GM18951 (cell line): Measurements from ENCODE around the gene NPFF.
A peak's percentile ranks its signal among the peaks of the same experiment; 100 is the strongest.

ENCODE experiments used
- POLR2A ChIP-seq: IDR thresholded peaks from 4 replicates; pipeline ENCODE4 v1.6.1; 2011; ENCODE audit warnings: mild to moderate bottlenecking; ENCODE audit not compliant: insufficient read length, insufficient read depth; ENCODE audit errors: extremely low read depth
- in situ Hi-C: fragments of 300-500 bp; cut with MboI; formaldehyde crosslinking; loops from one replicate; pipeline ENCODE4 v1.12.0; 2022; ENCODE audit warnings: low sequenced_read_pairs, mixed read lengths, inconsistent platforms; ENCODE audit not compliant: unreplicated experiment

Gene NPFF

DNA sequence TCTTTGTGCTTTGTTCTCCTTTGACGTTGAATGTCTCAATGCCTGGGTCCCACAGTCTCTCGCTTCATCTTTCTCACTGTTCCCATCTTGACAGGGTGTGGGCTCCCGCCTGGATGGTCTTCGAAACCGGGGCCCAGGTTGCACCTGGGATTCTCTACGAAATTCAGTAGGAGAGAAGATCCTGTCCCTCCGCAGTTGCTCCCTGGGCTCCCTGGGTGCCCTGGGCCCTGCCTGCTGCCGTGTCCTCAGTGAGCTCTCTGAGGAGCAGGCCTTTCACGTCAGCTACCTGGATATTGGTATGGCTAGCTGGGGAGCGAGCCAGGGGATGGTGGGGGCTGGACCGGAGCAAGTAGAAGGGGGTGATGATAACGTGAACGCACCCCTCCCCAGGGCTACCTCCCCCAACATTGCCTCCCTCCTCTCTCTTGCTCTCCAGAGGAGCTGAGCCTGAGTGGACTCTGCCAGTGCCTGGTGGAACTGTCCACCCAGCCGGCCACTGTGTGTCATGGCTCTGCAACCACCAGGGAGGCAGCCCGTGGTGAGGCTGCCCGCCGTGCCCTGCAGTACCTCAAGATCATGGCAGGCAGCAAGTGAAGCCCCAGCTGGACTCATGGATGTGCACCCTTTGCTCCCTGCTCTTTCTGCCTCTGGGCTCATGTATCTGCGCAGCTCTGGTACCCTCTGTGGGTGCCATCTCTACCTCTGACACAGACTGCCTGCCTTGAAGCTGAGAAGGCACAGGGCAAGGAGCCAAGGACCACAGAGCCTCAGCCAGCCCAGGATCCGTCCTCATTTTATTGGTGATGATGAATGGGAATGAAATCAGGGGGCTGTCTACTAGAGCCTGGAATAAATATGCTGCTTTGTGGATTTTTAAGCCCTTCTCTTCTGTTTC lies 1.5 kb downstream of the NPFF start:
- in situ Hi-C loops, result no loop called here
- no peak for TF ChIP-seq POLR2A

DNA sequence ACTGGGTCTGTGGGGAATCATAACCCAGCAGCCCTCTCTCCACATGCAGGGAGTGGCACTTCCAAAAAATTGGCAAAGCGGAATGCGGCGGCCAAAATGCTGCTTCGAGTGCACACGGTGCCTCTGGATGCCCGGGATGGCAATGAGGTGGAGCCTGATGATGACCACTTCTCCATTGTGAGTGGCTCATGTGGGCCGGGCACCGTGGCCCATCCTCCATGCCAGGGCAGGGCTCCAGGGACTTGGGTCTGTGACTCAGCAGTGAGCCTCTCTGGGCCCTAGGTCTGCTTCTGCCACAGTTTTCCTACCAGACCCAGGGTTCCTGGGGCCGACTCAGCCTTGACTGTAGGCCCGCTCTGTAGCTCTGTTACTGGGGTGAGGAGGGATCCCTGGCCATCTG lies 2.2 kb downstream of the NPFF start:
- in situ Hi-C loops, result no loop called here

DNA sequence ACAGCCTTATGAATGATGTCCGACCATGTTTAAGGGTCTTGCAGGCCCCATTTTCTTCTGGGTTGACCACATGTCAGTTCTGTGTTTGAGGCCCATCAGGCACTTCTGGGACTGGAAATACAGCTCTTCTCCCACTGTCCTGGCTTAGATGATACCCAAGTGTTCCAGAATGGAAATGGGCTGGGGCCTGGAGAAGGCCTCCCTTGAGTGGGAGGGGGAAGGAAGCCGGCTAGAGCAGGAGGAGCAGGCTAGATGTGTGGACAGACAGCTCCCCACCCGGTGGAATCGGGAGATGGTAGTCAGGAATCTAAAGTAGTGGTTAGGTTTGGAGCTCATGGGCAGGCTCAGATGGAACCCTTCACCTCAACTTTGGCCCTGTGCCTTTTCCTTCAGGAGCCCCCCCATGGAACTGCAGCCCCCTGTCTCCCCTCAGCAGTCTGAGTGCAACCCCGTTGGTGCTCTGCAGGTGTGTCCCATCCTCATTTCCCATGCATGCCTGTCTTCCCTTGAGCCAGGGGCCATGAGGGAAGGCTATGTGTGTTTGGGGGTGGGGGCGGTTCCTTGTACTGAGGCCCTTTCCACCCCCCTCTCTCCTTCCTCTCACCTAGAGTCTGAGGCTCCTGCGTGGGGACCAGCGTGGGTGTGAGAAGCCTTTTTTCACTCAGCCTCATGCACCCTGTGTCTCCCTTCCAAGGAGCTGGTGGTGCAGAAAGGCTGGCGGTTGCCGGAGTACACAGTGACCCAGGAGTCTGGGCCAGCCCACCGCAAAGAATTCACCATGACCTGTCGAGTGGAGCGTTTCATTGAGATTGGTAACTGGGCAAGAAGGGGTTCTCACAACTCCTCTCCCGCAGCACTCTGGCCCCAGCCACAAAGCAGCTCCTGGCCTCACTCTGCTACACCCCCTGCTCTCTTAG lies 3.0 kb downstream of the NPFF start:
- TF ChIP-seq POLR2A, result no peak
- in situ Hi-C loops, result no loop called here

More for the DNA sequence above, 2.2 kb downstream of the NPFF start:
- no peak for TF ChIP-seq POLR2A

DNA sequence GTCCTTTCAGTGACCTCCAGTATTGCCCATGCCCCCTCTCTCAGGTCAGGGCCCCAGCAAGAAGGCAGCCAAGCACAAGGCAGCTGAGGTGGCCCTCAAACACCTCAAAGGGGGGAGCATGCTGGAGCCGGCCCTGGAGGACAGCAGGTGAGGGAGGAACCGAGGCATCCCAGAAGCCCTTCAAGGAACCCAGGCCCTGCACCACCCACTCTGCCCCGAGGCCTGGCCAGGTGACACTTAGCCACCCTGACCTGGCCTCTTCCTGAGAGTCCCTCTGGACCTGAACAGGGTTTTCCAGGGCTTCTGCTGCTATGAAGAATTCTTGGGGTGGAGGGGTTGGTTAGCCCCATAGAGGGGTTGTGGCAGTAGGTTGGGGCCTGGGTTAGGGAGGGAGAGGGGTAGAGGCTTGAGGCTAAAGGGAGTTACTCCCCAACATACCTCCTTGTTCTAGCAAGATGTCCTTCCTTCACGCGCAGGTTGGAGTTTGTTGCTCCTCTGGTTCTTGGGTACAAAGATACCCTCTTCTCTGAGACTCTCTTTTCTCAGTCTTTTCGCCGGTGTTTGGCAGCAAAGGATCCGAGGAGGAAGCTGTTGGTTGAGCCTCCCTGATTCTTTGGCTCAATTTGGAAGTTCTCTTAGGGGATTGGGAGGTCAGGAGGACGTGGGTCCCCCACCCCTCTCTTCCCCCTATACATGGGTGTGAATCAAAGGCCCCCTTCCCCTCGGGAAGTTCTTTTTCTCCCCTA lies 4.1 kb downstream of the NPFF start:
- TF ChIP-seq POLR2A, result no peak

DNA sequence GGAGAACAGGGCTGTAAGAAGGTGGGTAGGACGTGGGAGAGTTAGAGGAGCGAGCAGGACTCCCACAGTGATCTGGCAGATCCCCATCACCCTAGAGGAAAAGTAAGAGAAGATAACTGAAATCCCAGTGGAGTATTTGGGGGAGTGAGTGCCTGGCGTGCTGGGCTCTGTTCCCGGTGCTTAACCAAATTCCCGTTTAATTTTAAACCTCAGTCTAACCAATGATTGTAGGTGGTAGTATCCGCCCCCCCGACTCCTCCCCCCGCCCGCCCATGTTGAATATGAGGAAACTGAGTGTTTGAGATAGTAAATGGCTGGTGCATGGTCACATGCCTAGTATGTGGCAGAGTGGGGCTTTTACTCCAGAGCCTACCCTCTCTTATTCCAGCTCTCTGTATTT lies 5.0 kb downstream of the NPFF start:
- in situ Hi-C loops, result no loop called here
- no peak for TF ChIP-seq POLR2A

More for the DNA sequence above, 4.1 kb downstream of the NPFF start:
- in situ Hi-C loops, result no loop called here

DNA sequence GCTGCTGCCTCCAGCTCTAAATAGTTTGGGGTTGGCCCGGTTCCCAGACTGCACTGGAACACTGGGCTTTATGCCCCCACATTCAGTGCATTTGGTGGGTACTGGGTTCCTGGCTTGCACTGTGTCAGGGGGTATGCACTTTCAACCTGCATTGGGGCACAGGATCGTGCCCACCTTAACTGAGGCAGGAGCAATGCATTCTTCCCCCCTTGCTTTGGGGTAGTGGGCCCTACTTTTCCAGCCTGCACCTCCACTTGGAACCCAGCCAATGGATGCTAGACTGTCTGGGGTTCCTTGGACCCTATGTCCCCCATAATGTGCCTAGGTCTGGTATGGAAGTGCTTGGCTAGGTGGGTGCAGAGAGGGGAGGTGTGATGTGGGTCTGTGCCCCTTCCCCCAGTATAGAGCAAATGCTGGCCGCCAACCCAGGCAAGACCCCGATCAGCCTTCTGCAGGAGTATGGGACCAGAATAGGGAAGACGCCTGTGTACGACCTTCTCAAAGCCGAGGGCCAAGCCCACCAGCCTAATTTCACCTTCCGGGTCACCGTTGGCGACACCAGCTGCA lies 5.6 kb downstream of the NPFF start:
- in situ Hi-C loops, result no loop called here
- TF ChIP-seq POLR2A, result no peak

DNA sequence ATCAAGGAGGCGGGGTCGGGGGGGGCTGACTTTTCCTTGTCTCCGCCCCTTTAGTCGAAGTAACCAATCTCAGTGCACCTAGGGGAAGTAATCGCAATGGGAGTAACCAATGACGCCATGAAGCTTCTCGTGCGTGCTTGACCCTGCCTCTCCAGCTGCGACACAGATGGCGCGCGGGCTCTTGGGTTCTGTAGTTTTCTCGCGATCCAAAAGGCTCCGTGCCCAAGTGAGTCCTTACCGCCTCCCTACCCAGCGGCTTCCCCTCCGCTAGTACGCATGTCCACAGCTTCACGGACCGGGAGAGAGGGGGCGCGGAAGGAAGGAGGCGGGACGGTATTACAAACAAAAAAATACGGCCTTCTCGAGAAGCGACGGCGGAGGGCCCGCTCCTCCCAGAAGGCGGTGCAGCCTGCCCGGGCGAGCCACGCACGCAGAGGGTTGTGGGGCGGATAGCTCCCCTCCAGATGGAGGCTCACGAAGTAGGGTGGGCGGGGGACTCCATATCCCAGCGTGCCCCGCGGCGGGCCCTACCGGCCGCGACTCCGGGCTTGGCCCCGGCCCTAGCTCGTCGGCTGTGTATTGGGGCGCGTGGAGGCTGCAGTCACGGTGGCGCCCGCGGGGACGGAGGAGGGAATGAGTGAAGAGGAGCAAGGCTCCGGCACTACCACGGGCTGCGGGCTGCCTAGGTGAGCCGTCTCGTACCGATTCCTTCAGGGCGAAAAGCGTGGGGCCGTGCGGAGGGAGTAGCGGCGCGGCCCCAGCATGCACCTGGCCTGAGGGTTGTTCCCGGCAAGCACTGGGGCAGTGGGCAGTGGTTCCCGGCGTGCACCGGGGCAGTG lies 6.3 kb downstream of the NPFF start, which contains the start of gene TARBP2:
Gene TARBP2 (plus strand): TSS at position 508 of the 839 bp plus-strand sequence. CDS start 126 bp downstream, at position 634.
- in situ Hi-C loops, result no loop called here
- peak; percentile 88 for TF ChIP-seq POLR2A

DNA sequence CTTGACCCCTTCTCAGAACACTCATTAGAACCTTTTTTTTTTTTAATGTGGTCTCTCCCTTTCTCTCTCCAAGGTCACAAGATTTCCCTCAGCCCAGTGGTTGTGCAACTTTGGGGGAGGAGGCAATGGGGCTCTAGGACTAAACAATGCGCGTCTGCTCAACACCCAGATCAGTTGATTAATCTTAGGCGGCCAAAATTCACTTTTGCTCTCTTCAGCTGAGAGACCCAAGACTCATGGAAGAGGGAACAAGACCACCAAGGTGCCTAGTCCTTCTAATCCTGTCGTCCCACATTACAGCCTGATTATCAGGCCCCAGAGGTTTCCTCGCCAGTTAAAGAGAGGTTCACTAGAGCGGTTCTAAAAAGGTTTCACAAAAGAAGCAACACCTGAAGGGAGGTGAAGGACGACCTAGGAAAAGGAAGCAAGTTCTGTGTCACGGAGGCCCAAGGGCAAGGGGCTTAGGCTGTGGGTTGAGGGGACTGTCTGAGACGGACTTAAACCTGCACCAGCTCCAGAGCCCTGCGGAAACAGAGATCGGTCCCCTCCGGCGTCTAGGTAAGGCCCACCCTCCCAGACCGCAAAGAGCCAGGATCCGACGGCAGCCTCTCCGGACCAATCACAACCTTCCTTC lies 7.0 kb downstream of the NPFF start:
- TF ChIP-seq POLR2A, result peak; percentile 75
- in situ Hi-C loops, result no loop called here

DNA sequence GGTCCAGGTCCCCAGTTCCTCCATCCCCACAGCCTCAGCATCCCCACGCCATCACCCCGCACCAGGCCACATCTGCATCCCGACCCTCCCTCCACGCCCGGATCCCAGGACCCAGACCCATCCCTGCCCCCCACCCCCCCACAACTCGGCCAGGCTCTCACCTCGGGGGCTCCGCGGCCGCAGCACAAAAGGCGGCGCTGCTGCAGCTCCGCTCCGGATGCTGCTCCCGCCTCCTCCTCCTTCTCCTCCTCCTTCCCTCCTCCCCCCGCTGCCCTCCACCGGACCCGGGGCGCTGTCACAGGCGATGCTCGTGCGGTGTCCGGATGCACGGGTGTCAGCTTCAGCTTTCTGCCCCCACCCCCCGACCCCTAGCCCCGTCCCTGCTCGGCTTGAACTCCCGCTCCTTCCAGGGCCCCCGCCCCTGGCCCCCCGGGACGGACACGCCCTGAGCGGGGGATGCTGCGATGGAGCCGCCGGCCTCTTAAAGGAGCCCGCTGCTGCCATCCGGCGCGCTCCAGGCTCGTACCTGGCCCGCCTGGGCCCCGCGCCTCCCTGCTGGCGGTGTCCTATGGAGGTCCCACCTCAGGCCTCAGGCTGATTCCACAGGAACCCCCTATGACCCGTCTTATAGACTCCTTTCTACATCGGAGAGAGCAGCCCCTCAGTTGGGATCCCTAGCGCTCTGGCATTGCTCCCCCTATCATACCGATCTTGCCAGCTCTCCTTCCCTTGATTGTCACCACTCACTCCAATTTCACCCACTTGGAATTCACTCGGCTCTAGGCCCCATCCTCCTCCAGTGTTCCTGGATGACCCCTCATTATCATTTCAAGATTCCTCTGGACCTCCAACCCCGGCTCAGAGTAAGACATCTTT lies 7.8 kb downstream of the NPFF start, which contains the start of gene MAP3K12:
Gene MAP3K12 (minus strand): TSS at position 193 of the 876 bp plus-strand sequence. CDS start 12,067 bp downstream, outside the sequence.
- peak; percentile 55 for TF ChIP-seq POLR2A
- in situ Hi-C loops, result no loop called here

DNA sequence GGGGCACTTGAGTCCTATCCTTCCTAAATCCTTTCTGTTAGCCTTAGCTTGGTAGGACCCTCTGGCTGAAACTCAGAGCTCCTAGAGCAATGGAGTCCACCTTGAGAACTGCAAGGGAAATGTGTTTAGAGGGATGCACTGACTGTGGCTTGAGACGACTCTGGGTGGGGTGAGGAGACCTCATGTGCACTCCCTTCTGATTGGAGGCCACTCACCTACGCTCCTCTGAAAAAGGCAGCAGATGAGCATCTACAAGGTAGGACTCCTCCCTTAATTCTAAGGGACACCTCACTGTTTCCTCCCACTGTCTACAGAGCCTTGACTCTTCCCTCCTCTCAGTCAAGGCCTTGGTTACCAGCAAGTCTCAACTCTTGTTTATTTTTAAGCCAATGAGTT lies 9.1 kb downstream of the NPFF start:
- in situ Hi-C loops, result no loop called here
- TF ChIP-seq POLR2A, result no peak
